Immature natural killer cell (primary cell): ENCODE results near the gene SPNS1. TPM values are rescaled to one million over a fixed set of nuclear protein-coding genes. Genes with fewer than 3 reads are reported as not detected.
"Not testable (repeated sequence)": the region's sequence is repeated elsewhere in the genome, so short reads cannot be mapped to it uniquely, and the experiment has no call there.

ENCODE experiments used
- DNase-seq, 3 donors: peaks; one replicate each; pipeline ENCODE4 v3.0.0; 2022; ENCODE audit warnings: mixed read lengths in 1 of 3
- H3K27ac Mint-ChIP-seq, 6 donors: one replicate each; pipeline ENCODE4 v1.8.0; 2020; ENCODE audit warnings: mixed read lengths in 6 of 6, mild to moderate bottlenecking in 5 of 6, inconsistent platforms in 4 of 6, moderate library complexity in 3 of 6
- H3K27me3 Mint-ChIP-seq, 3 donors: one replicate each; pipeline ENCODE4 v1.8.0; 2020 to 2021; ENCODE audit warnings: low read depth in 3 of 3, mild to moderate bottlenecking in 3 of 3, mixed read lengths in 3 of 3, moderate library complexity in 3 of 3, inconsistent platforms in 1 of 3
- H3K36me3 Mint-ChIP-seq, 3 donors: one replicate each; pipeline ENCODE4 v1.8.0; 2020; ENCODE audit warnings: mixed read lengths in 3 of 3, inconsistent platforms in 2 of 3, mild to moderate bottlenecking in 2 of 3
- H3K4me1 Mint-ChIP-seq, 2 donors: one replicate each; pipeline ENCODE4 v1.8.0; 2020; ENCODE audit warnings: inconsistent platforms in 2 of 2, mild to moderate bottlenecking in 2 of 2, mixed read lengths in 2 of 2, moderate library complexity in 1 of 2
- H3K4me3 Mint-ChIP-seq, 5 donors: one replicate each; pipeline ENCODE4 v1.8.0; 2020; ENCODE audit warnings: mild to moderate bottlenecking in 5 of 5, mixed read lengths in 5 of 5, inconsistent platforms in 3 of 5, moderate library complexity in 3 of 5
- H3K9me3 Mint-ChIP-seq, 6 donors: one replicate each; pipeline ENCODE4 v1.8.0; 2020; ENCODE audit warnings: mild to moderate bottlenecking in 6 of 6, mixed read lengths in 6 of 6, inconsistent platforms in 4 of 6, moderate library complexity in 3 of 6
- polyA plus RNA-seq, 3 donors: library from polyadenylated mRNA; unstranded; fragments of 300-500 nt; fragmentation: Illumina TruSeq; gene quantifications; one replicate each; pipeline ENCODE4 v1.2.3, GENCODE V29; 2021

SPNS1 gene
- polyA plus RNA-seq, 3 donors from 2014 or later = 21.1 to 53.1 (median 30.2) TPM

GRCh38 chr16:28986046-28986445 is 11.5 kb downstream of the SPNS1 start:
- DNase-seq = no peak
- peaks cover 61 to 69% of the 10 kb centered on the region in 2 donors for H3K4me1 Mint-ChIP-seq

GRCh38 chr16:28986492-28986891 is 11.9 kb downstream of the SPNS1 start:
- Mint-ChIP-seq H3K36me3 (peaks cover 19 to 50% (median 24%) of the 10 kb centered on the region in 3 donors), H3K4me1 (peaks cover 61 to 69% of the 10 kb centered on the region in 2 donors), H3K4me3 (peak overlapping the region; percentile 86 to 97 (median 93)), H3K27me3 (peaks cover 4 to 11% (median 5%) of the 10 kb centered on the region in 3 donors), H3K9me3 (no peaks in the 10 kb centered on the region), H3K27ac (peak overlapping the region; percentile 88 to 97 (median 93))
- no peak for DNase-seq

More at GRCh38 chr16:28986046-28986445, 11.5 kb downstream of the SPNS1 start:
- H3K36me3 Mint-ChIP-seq = peaks cover 19 to 50% (median 24%) of the 10 kb centered on the region in 3 donors
- H3K4me3 Mint-ChIP-seq = peak overlapping the region; percentile 86 to 97 (median 93)
- no peaks in the 10 kb centered on the region for H3K9me3 Mint-ChIP-seq
- H3K27ac Mint-ChIP-seq = peak overlapping the region; percentile 88 to 97 (median 93)
- peaks cover 4 to 11% (median 5%) of the 10 kb centered on the region in 3 donors for H3K27me3 Mint-ChIP-seq

GRCh38 chr16:28987170-28987853 is 12.7 kb downstream of the SPNS1 start:
- Mint-ChIP-seq H3K27ac (peak overlapping the region; percentile 87 to 95 (median 92)), H3K4me3 (peak overlapping the region; percentile 86 to 97 (median 93)), H3K4me1 (peaks cover 61 to 69% of the 10 kb centered on the region in 2 donors), H3K36me3 (peaks cover 15 to 45% (median 19%) of the 10 kb centered on the region in 3 donors), H3K27me3 (peaks cover 4 to 11% (median 5%) of the 10 kb centered on the region in 3 donors), H3K9me3 (no peaks in the 10 kb centered on the region)
- no peak for DNase-seq

GRCh38 chr16:28989363-28989762 is 14.8 kb downstream of the SPNS1 start:
- DNase-seq = no peak
- Mint-ChIP-seq H3K9me3 (no peaks in the 10 kb centered on the region), H3K4me1 (peaks cover 47 to 51% of the 10 kb centered on the region in 2 donors), H3K36me3 (peaks cover 7 to 27% (median 15%) of the 10 kb centered on the region in 3 donors), H3K4me3 (peak overlapping the region in 1 of 5 donors; percentile 29), H3K27ac (peak overlapping the region; percentile 57 to 88 (median 78)), H3K27me3 (peaks cover 5 to 8% (median 5%) of the 10 kb centered on the region in 3 donors)

GRCh38 chr16:28990375-28991040 is 15.9 kb downstream of the SPNS1 start:
- Mint-ChIP-seq H3K36me3 (peaks cover 7 to 27% (median 15%) of the 10 kb centered on the region in 3 donors), H3K4me1 (peaks cover 43 to 45% of the 10 kb centered on the region in 2 donors)

GRCh38 chr16:28991687-28992086 is 17.1 kb downstream of the SPNS1 start:
- Mint-ChIP-seq H3K36me3 (peaks cover 7 to 27% (median 15%) of the 10 kb centered on the region in 3 donors), H3K27me3 (peaks cover 0 to 5% (median 3%) of the 10 kb centered on the region in 3 donors), H3K9me3 (no peaks in the 10 kb centered on the region), H3K4me3 (no peak overlapping the region), H3K4me1 (peaks cover 33 to 34% of the 10 kb centered on the region in 2 donors), H3K27ac (peak overlapping the region in 2 of 6 donors; percentile 74 to 81)
- DNase-seq = no peak

More at GRCh38 chr16:28990375-28991040, 15.9 kb downstream of the SPNS1 start:
- Mint-ChIP-seq H3K9me3 (no peaks in the 10 kb centered on the region), H3K4me3 (peak overlapping the region in 2 of 5 donors; percentile 33 to 48), H3K27me3 (peaks cover 2 to 5% (median 3%) of the 10 kb centered on the region in 3 donors), H3K27ac (peak overlapping the region; percentile 29 to 89 (median 66))
- DNase-seq = no peak

- no peaks in the 10 kb centered on the region for H3K9me3 Mint-ChIP-seq
- H3K27ac Mint-ChIP-seq = peak overlapping the region in 5 of 6 donors; percentile 23 to 71 (median 31)
- no peak for DNase-seq
- peaks cover 1 to 20% (median 9%) of the 10 kb centered on the region in 3 donors for H3K36me3 Mint-ChIP-seq
- no peak overlapping the region for H3K4me3 Mint-ChIP-seq
- peaks cover 0 to 4% (median 1%) of the 10 kb centered on the region in 3 donors for H3K27me3 Mint-ChIP-seq
- H3K4me1 Mint-ChIP-seq = peaks cover 25% of the 10 kb centered on the region in 2 donors
Observed at GRCh38 chr16:28992496-28992895, 17.9 kb downstream of the SPNS1 start.

- Mint-ChIP-seq H3K4me3 (no peak overlapping the region), H3K36me3 (no peaks in the 10 kb centered on the region), H3K27me3 (peaks cover 0 to 3% (median 0%) of the 10 kb centered on the region in 3 donors), H3K9me3 (no peaks in the 10 kb centered on the region), H3K4me1 (peaks cover 0 to 4% of the 10 kb centered on the region in 2 donors), H3K27ac (no peak overlapping the region)
- DNase-seq = no peak
Observed at GRCh38 chr16:28998837-28999236, 24.3 kb downstream of the SPNS1 start.

- no peak for DNase-seq
- Mint-ChIP-seq H3K9me3 (no peaks in the 10 kb centered on the region), H3K4me3 (no peak overlapping the region), H3K4me1 (peaks cover 0 to 4% of the 10 kb centered on the region in 2 donors), H3K27ac (peak overlapping the region in 2 of 6 donors; percentile 2 to 57), H3K36me3 (no peaks in the 10 kb centered on the region), H3K27me3 (peaks cover 0 to 3% (median 0%) of the 10 kb centered on the region in 3 donors)
Observed at GRCh38 chr16:28999577-28999976, 25.0 kb downstream of the SPNS1 start.

- Mint-ChIP-seq H3K27me3 (peaks cover 0 to 3% (median 0%) of the 10 kb centered on the region in 3 donors), H3K27ac (no peak overlapping the region), H3K4me3 (no peak overlapping the region), H3K9me3 (no peaks in the 10 kb centered on the region), H3K4me1 (peaks cover 0 to 4% of the 10 kb centered on the region in 2 donors), H3K36me3 (no peaks in the 10 kb centered on the region)
- DNase-seq = no peak
Observed at GRCh38 chr16:29000019-29000418, 25.4 kb downstream of the SPNS1 start.

- not testable (repeated sequence) for H3K4me1 Mint-ChIP-seq, H3K36me3 Mint-ChIP-seq, H3K9me3 Mint-ChIP-seq, H3K27ac Mint-ChIP-seq, DNase-seq, H3K27me3 Mint-ChIP-seq, H3K4me3 Mint-ChIP-seq
Observed at GRCh38 chr16:29004496-29005139, 30.0 kb downstream of the SPNS1 start.

- H3K36me3 Mint-ChIP-seq = no peaks in the 10 kb centered on the region
- no peak overlapping the region for H3K4me3 Mint-ChIP-seq
- H3K4me1 Mint-ChIP-seq = peaks cover 13 to 17% of the 10 kb centered on the region in 2 donors
- no peak for DNase-seq
- no peak overlapping the region for H3K27ac Mint-ChIP-seq
- no peaks in the 10 kb centered on the region for H3K27me3 Mint-ChIP-seq
- no peaks in the 10 kb centered on the region for H3K9me3 Mint-ChIP-seq
Observed at GRCh38 chr16:29007730-29008593, 33.4 kb downstream of the SPNS1 start.
